Subcutaneous adipose tissue (tissue), 4 donors: ENCODE measurements around the gene PTPRE. TPM values are rescaled to one million over a fixed set of nuclear protein-coding genes. Genes with fewer than 3 reads are reported as not detected.

Experiments used
- total RNA-seq, 4 donors: library from RNA; depleted of rRNA; stranded (reverse); fragments of >200 nt; gene quantifications; one replicate each; pipeline ENCODE4 v1.1.0, GENCODE V29; 2016
- TF ChIP-seq, protein P1 (sequence below): fragments of 450-650 bp; IDR thresholded peaks from one replicate; pipeline ENCODE4 v1.5.1; 2016; ENCODE audit warnings: low read depth, mild to moderate bottlenecking, control low read depth, antibody characterized with exemption, moderate library complexity

The PTPRE gene
- total RNA-seq, 4 donors from 2014 or later: 10.7 to 66.8 (median 27.9) TPM

GRCh38 chr10:128016423-128017060 is 109.6 kb downstream of the PTPRE start:
- TF ChIP-seq, protein P1, sequence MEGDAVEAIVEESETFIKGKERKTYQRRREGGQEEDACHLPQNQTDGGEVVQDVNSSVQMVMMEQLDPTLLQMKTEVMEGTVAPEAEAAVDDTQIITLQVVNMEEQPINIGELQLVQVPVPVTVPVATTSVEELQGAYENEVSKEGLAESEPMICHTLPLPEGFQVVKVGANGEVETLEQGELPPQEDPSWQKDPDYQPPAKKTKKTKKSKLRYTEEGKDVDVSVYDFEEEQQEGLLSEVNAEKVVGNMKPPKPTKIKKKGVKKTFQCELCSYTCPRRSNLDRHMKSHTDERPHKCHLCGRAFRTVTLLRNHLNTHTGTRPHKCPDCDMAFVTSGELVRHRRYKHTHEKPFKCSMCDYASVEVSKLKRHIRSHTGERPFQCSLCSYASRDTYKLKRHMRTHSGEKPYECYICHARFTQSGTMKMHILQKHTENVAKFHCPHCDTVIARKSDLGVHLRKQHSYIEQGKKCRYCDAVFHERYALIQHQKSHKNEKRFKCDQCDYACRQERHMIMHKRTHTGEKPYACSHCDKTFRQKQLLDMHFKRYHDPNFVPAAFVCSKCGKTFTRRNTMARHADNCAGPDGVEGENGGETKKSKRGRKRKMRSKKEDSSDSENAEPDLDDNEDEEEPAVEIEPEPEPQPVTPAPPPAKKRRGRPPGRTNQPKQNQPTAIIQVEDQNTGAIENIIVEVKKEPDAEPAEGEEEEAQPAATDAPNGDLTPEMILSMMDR: no peak

DNA sequence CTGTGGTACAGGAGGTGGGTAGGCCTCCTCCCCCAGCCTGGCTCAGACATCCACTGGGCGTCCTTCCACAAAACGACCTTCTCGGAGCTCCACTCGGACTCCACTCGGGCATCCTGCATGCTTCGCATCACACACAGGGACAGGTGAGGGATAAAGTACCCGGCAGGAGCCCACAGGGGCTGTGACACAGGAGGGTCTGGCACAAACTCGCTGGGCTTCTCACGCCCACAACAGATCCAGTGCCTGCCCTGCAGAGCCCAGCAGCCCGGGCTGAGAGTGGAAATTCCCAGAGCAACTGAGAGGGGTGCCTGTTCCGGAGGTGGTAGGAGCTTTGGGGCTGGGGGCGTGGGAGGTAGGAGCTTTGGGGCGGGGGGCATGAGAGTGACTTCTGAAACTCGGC is 110.9 kb downstream of the PTPRE start:
- TF ChIP-seq, protein P1: no peak

DNA sequence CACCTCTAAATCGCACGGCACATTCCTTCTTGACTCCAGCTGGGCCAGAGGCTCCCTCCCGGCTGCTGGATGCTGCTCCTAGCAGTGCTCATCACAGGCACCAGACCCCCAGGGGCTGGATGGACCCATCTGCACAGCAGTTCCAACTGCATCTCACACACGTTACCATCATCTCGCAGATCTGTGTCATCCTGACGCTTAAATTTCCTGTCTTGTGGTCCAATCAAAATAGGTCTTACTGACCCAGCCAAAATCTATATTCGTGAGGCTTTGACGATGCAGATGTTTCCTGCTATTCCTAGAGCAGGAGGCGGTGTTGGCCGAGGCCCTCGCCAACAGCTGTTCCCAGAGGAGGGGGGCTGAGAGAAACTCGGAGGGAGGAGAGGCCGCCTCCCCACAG is 111.3 kb downstream of the PTPRE start:
- TF ChIP-seq, protein P1: no peak

- TF ChIP-seq, protein P1: no peak
Measured at GRCh38 chr10:128018691-128019090, 111.8 kb downstream of the PTPRE start.

GRCh38 chr10:128022261-128023196 is 115.6 kb downstream of the PTPRE start:
- TF ChIP-seq, protein P1: no peak

DNA sequence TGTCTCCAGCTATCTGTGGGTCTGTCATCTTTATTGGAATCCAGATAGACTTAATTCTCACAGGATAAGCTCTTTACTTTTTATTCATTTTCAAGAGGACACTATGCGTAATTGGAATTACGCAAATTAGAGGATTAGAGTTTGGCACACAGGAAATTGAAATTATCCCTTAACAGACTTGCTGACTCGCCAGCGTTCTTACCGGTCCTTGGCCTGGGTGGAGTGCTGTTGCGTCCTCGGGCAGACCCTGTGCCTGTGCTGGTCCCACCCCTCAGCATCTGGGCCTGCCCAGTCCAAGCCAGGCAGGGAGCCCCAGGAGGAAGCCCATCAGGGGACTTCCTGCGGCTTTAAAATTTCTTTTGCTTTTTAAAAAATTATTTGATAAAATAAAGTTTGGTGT is 117.5 kb downstream of the PTPRE start:
- TF ChIP-seq, protein P1: no peak

GRCh38 chr10:128025437-128025836 is 118.5 kb downstream of the PTPRE start:
- TF ChIP-seq, protein P1: no peak
